Activated T-helper 17 cell treated with anti-CD3 and anti-CD28 coated beads, Interleukin-2, amount 50 U/mL, for 72 hours (primary cell): ENCODE data around the gene TSPAN4. TPM values are rescaled to one million over a fixed set of nuclear protein-coding genes. Genes with fewer than 3 reads are reported as not detected.

Experiments
- ATAC-seq: fragments of 150-1000 bp; cut with Tn5 transposase; replicated peaks from 2 replicates; pipeline ENCODE4 v1.10.0; 2021; ENCODE audit warnings: mild to moderate bottlenecking, moderate library complexity
- H3K27ac Mint-ChIP-seq: one replicate; pipeline ENCODE4 v1.8.0; 2022; ENCODE audit warnings: mixed read lengths
- H3K27me3 Mint-ChIP-seq: one replicate; pipeline ENCODE4 v1.8.0; 2022; ENCODE audit warnings: mixed read lengths
- H3K36me3 Mint-ChIP-seq: one replicate; pipeline ENCODE4 v1.8.0; 2022; ENCODE audit warnings: low read depth, mild to moderate bottlenecking, mixed read lengths
- H3K4me1 Mint-ChIP-seq: one replicate; pipeline ENCODE4 v1.8.0; 2022; ENCODE audit warnings: mixed read lengths
- H3K4me3 Mint-ChIP-seq: one replicate; pipeline ENCODE4 v1.8.0; 2022; ENCODE audit warnings: mild to moderate bottlenecking, mixed read lengths
- H3K9me3 Mint-ChIP-seq: one replicate; pipeline ENCODE4 v1.8.0; 2022; ENCODE audit warnings: mixed read lengths
- total RNA-seq, 2 donors: library from RNA; stranded (reverse); gene quantifications; one replicate each; pipeline ENCODE4 v1.2.3, GENCODE V29; 2022

Gene TSPAN4
- total RNA-seq: 10 to 100 TPM in 1 of 2 donors, 1 to 10 TPM in 1; 6.0 to 11.2 TPM

GRCh38 chr11:842370-843002 is at the start of gene TSPAN4, which contains the start of gene POLR2L:
Gene TSPAN4, plus strand, starts transcription at chr11:842852. Its CDS starts 7,453 bp downstream, at chr11:850305.
Gene POLR2L, minus strand, starts transcription at chr11:842529. Its CDS starts 21 bp downstream, at chr11:842508.
- Mint-ChIP-seq H3K4me3 (peak within 1 kb of the TSS; percentile 73), H3K27me3 (no peaks in the 10 kb centered on the region), H3K36me3 (peaks cover 18% of the 10 kb centered on the region), H3K27ac (peak within 1 kb of the TSS; percentile 82), H3K9me3 (no peaks in the 10 kb centered on the region), H3K4me1 (peaks cover 7% of the 10 kb centered on the region)
- peak; percentile 86 for ATAC-seq

GRCh38 chr11:792873-793272 is 49.8 kb upstream of the TSPAN4 start:
- Mint-ChIP-seq H3K4me3 (no peak overlapping the region), H3K4me1 (peaks cover 4% of the 10 kb centered on the region), H3K9me3 (no peaks in the 10 kb centered on the region), H3K36me3 (peaks cover 25% of the 10 kb centered on the region), H3K27ac (no peak overlapping the region), H3K27me3 (no peaks in the 10 kb centered on the region)
- no peak for ATAC-seq

- H3K4me3 Mint-ChIP-seq: peak overlapping the region; percentile 23
- H3K9me3 Mint-ChIP-seq: no peaks in the 10 kb centered on the region
- H3K4me1 Mint-ChIP-seq: peaks cover 4% of the 10 kb centered on the region
- no peak overlapping the region for H3K27ac Mint-ChIP-seq
- no peak for ATAC-seq
- no peaks in the 10 kb centered on the region for H3K27me3 Mint-ChIP-seq
- peaks cover 25% of the 10 kb centered on the region for H3K36me3 Mint-ChIP-seq
These were observed 49.1 kb upstream of the TSPAN4 start for GRCh38 chr11:793556-793955.

- ATAC-seq: no peak
- Mint-ChIP-seq H3K4me1 (peaks cover 4% of the 10 kb centered on the region), H3K4me3 (peak overlapping the region; percentile 85), H3K27me3 (no peaks in the 10 kb centered on the region), H3K27ac (no peak overlapping the region), H3K36me3 (peaks cover 25% of the 10 kb centered on the region), H3K9me3 (no peaks in the 10 kb centered on the region)
These were observed 48.5 kb upstream of the TSPAN4 start for GRCh38 chr11:794013-794765.

GRCh38 chr11:794766-795633 is 47.7 kb upstream of the TSPAN4 start:
- H3K4me1 Mint-ChIP-seq: peaks cover 4% of the 10 kb centered on the region
- no peak overlapping the region for H3K27ac Mint-ChIP-seq
- no peaks in the 10 kb centered on the region for H3K9me3 Mint-ChIP-seq
- H3K36me3 Mint-ChIP-seq: peaks cover 25% of the 10 kb centered on the region
- H3K27me3 Mint-ChIP-seq: no peaks in the 10 kb centered on the region
- peak overlapping the region; percentile 85 for H3K4me3 Mint-ChIP-seq
- ATAC-seq: no peak

- H3K4me1 Mint-ChIP-seq: peaks cover 4% of the 10 kb centered on the region
- no peaks in the 10 kb centered on the region for H3K27me3 Mint-ChIP-seq
These were observed 46.8 kb upstream of the TSPAN4 start for GRCh38 chr11:795634-796564.

GRCh38 chr11:796565-797295 is 45.9 kb upstream of the TSPAN4 start:
- Mint-ChIP-seq H3K27me3 (no peaks in the 10 kb centered on the region), H3K9me3 (no peaks in the 10 kb centered on the region), H3K4me1 (peaks cover 4% of the 10 kb centered on the region), H3K4me3 (peak overlapping the region; percentile 85), H3K27ac (peak overlapping the region; percentile 87), H3K36me3 (peaks cover 13% of the 10 kb centered on the region)
- ATAC-seq: no peak

More at GRCh38 chr11:795634-796564, 46.8 kb upstream of the TSPAN4 start:
- H3K27ac Mint-ChIP-seq: peak overlapping the region; percentile 87
- H3K9me3 Mint-ChIP-seq: no peaks in the 10 kb centered on the region
- H3K4me3 Mint-ChIP-seq: peak overlapping the region; percentile 85
- peak; percentile 82 for ATAC-seq
- peaks cover 19% of the 10 kb centered on the region for H3K36me3 Mint-ChIP-seq

GRCh38 chr11:797296-798092 is 45.2 kb upstream of the TSPAN4 start:
- Mint-ChIP-seq H3K4me1 (peaks cover 4% of the 10 kb centered on the region), H3K9me3 (no peaks in the 10 kb centered on the region), H3K4me3 (peak overlapping the region; percentile 85), H3K27ac (peak overlapping the region; percentile 75), H3K36me3 (peaks cover 13% of the 10 kb centered on the region), H3K27me3 (no peaks in the 10 kb centered on the region)
- ATAC-seq: peak; percentile 54

GRCh38 chr11:798093-798713 is 44.4 kb upstream of the TSPAN4 start, which contains the start of gene SLC25A22:
Gene SLC25A22, minus strand, starts transcription at chr11:798281. Its CDS starts 3,275 bp downstream, at chr11:795006.
- peak; percentile 68 for ATAC-seq

GRCh38 chr11:799641-800316 is 42.9 kb upstream of the TSPAN4 start:
- peaks cover 7% of the 10 kb centered on the region for H3K36me3 Mint-ChIP-seq
- H3K27ac Mint-ChIP-seq: no peak overlapping the region
- H3K27me3 Mint-ChIP-seq: no peaks in the 10 kb centered on the region
- no peak for ATAC-seq
- H3K4me1 Mint-ChIP-seq: peaks cover 4% of the 10 kb centered on the region
- no peaks in the 10 kb centered on the region for H3K9me3 Mint-ChIP-seq
- H3K4me3 Mint-ChIP-seq: no peak overlapping the region

More at GRCh38 chr11:798093-798713, 44.4 kb upstream of the TSPAN4 start, which contains the start of gene SLC25A22:
- peak within 1 kb of the TSS; percentile 85 for H3K4me3 Mint-ChIP-seq
- no peaks in the 10 kb centered on the region for H3K27me3 Mint-ChIP-seq
- no peaks in the 10 kb centered on the region for H3K9me3 Mint-ChIP-seq
- H3K4me1 Mint-ChIP-seq: peaks cover 4% of the 10 kb centered on the region
- peak within 1 kb of the TSS; percentile 75 for H3K27ac Mint-ChIP-seq
- H3K36me3 Mint-ChIP-seq: peaks cover 13% of the 10 kb centered on the region

GRCh38 chr11:800473-800872 is 42.2 kb upstream of the TSPAN4 start:
- Mint-ChIP-seq H3K27ac (no peak overlapping the region), H3K9me3 (no peaks in the 10 kb centered on the region), H3K27me3 (no peaks in the 10 kb centered on the region), H3K4me3 (no peak overlapping the region), H3K36me3 (peaks cover 7% of the 10 kb centered on the region), H3K4me1 (peaks cover 4% of the 10 kb centered on the region)
- ATAC-seq: no peak
